ENCODE measurements around the gene FMNL2.

FMNL2 gene

GRCh38 chr2:152342259-152343046 is 7.5 kb downstream of the FMNL2 start:
- DNase-seq = no peak

- DNase-seq = no peak
These were observed 8.5 kb downstream of the FMNL2 start for GRCh38 chr2:152343426-152343825.

GRCh38 chr2:152344579-152345195 is 9.7 kb downstream of the FMNL2 start:
- DNase-seq = no peak

- no peak for DNase-seq
These were observed 12.1 kb downstream of the FMNL2 start for GRCh38 chr2:152347076-152347475.

- DNase-seq = no peak
These were observed 13.4 kb downstream of the FMNL2 start for GRCh38 chr2:152348388-152348787.

- DNase-seq = no peak
These were observed 14.4 kb downstream of the FMNL2 start for GRCh38 chr2:152349416-152349815.

- DNase-seq = no peak
These were observed 15.2 kb downstream of the FMNL2 start for GRCh38 chr2:152350155-152350679.

GRCh38 chr2:152352616-152353015 is 17.6 kb downstream of the FMNL2 start:
- no peak for DNase-seq

- no peak for DNase-seq
These were observed 18.4 kb downstream of the FMNL2 start for GRCh38 chr2:152353364-152353763.

- no peak for DNase-seq
These were observed 19.2 kb downstream of the FMNL2 start for GRCh38 chr2:152354069-152354755.

- no peak for DNase-seq
These were observed 19.9 kb downstream of the FMNL2 start for GRCh38 chr2:152354909-152355308.

GRCh38 chr2:152355409-152355831 is 20.4 kb downstream of the FMNL2 start:
- DNase-seq = no peak

GRCh38 chr2:152359573-152360363 is 24.8 kb downstream of the FMNL2 start:
- DNase-seq = no peak

- no peak for DNase-seq
These were observed 29.0 kb downstream of the FMNL2 start for GRCh38 chr2:152363936-152364335.

- DNase-seq = no peak
These were observed 32.8 kb downstream of the FMNL2 start for GRCh38 chr2:152367547-152368390.

- DNase-seq = no peak
These were observed 34.3 kb downstream of the FMNL2 start for GRCh38 chr2:152369176-152369860.

- DNase-seq = no peak
These were observed 35.8 kb downstream of the FMNL2 start for GRCh38 chr2:152370783-152371182.

GRCh38 chr2:152372438-152372984 is 37.5 kb downstream of the FMNL2 start:
- DNase-seq = no peak

- no peak for DNase-seq
These were observed 40.2 kb downstream of the FMNL2 start for GRCh38 chr2:152375174-152375573.

- no peak for DNase-seq
These were observed 41.4 kb downstream of the FMNL2 start for GRCh38 chr2:152376385-152376784.

- no peak for DNase-seq
These were observed 42.0 kb downstream of the FMNL2 start for GRCh38 chr2:152376968-152377367.
